HG02763 (cell line): Measurements from ENCODE around the gene ZBTB40.

Experiments used
- ATAC-seq: cut with Tn5 transposase; IDR thresholded peaks from one replicate; pipeline ENCODE4 v1.9.1; 2021; ENCODE audit warnings: mild to moderate bottlenecking, moderate library complexity; ENCODE audit not compliant: unreplicated experiment

The ZBTB40 gene

GRCh38 chr1:22451702-22452480 is at the start of gene ZBTB40:
Gene ZBTB40, plus strand, starts transcription at chr1:22451851. Its CDS starts 38,098 bp downstream, at chr1:22489949.
- ATAC-seq, result peak; percentile 75

GRCh38 chr1:22402356-22403053 is 49.1 kb upstream of the ZBTB40 start:
- ATAC-seq, result no peak

- no peak for ATAC-seq
These were observed 47.2 kb upstream of the ZBTB40 start for GRCh38 chr1:22404486-22404885.

- ATAC-seq, result no peak
These were observed 44.7 kb upstream of the ZBTB40 start for GRCh38 chr1:22406722-22407495.

GRCh38 chr1:22408230-22408629 is 43.4 kb upstream of the ZBTB40 start:
- no peak for ATAC-seq

DNA sequence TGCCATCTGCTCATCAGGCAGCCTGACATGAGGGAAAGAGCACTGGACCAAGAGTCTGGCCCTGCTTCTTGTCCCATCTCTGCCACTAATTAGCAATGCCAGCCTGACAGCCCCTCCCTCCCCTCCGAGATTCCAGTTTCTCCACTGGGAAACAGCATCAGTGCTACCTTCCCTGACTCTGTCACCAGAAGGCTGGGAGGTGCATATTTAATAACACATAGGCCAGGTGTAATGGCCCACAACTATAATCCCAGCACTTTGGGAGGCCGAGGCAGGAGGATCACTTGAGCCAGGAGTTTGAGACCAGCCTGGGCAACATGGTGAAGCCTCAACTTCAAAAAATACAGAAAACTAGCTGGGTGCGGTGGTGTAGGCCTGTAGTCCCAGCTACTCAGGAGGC is 41.2 kb upstream of the ZBTB40 start:
- ATAC-seq, result no peak

GRCh38 chr1:22410928-22411495 is 40.6 kb upstream of the ZBTB40 start:
- no peak for ATAC-seq

- ATAC-seq, result no peak
These were observed 40.1 kb upstream of the ZBTB40 start for GRCh38 chr1:22411589-22411988.

DNA sequence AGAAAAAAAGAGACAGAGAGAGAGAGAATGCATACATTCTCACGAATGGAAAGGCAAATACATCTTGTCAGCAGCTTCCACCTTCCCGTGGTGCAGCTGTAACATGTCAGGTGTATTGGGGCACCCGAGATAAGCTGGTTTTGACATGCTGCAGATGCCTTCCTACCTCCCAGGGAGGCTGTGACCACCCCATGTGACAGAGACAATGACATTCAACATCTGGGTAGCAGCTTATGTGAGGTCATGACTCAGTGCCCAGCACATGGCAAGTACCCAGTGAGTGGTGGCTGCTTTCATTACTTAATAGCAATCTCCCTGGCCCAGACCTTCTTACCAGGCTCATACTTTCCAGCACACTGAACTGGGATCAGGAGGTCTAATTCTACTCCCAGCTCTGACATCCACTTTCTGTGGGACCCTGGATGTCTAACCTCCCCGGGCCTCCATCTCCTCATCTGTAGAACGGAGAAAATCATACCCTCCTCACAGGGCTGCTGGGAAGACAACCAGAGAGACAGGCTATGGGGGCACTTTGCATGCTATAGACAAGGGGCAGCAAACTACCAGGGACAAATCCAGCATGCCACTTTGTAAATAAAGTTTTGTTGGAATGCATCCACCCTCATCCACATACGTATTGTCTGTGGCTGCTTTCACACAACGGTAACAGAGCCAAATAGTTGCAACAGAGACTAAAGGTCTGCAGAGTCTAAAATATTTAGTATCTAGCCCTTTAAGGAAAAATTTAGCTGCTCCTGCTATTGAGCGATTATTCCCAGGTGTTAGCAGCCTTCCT is 38.5 kb upstream of the ZBTB40 start:
- ATAC-seq, result no peak

GRCh38 chr1:22413799-22414198 is 37.9 kb upstream of the ZBTB40 start:
- no peak for ATAC-seq

GRCh38 chr1:22414244-22414751 is 37.4 kb upstream of the ZBTB40 start:
- no peak for ATAC-seq

- no peak for ATAC-seq
These were observed 36.2 kb upstream of the ZBTB40 start for GRCh38 chr1:22415489-22415888.

- no peak for ATAC-seq
These were observed 34.8 kb upstream of the ZBTB40 start for GRCh38 chr1:22416555-22417454.

GRCh38 chr1:22417466-22417865 is 34.2 kb upstream of the ZBTB40 start:
- ATAC-seq, result no peak

GRCh38 chr1:22418312-22418711 is 33.3 kb upstream of the ZBTB40 start:
- ATAC-seq, result no peak

GRCh38 chr1:22418933-22419382 is 32.7 kb upstream of the ZBTB40 start:
- no peak for ATAC-seq

DNA sequence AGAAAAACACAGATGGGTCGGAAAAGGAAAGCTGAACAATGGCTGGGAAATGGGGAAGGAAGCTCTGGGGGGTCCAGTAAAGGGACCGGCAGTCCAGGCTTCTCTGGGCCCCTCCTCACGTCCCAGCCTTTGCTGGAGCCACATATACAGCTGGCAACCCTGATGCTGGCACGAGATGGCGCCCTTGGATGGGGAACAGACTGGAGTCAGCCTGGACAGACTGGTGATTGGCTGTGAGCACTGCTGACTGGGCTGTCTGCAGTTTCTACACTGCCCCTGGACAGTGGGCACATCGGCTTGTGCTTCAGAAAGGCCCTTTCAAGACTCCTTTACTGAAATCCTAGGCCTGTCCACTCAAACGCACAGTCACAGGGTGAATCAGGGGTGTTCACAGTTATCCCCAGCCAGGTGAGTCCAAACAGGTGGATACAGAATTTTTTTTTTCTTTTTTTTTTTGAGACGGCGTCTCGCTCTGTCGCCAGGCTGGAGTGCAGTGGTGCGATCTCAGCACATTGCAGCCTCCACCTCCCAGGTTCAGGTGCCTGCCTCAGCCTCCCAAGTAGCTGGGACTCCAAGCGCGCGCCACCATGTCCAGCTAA is 31.1 kb upstream of the ZBTB40 start:
- no peak for ATAC-seq

DNA sequence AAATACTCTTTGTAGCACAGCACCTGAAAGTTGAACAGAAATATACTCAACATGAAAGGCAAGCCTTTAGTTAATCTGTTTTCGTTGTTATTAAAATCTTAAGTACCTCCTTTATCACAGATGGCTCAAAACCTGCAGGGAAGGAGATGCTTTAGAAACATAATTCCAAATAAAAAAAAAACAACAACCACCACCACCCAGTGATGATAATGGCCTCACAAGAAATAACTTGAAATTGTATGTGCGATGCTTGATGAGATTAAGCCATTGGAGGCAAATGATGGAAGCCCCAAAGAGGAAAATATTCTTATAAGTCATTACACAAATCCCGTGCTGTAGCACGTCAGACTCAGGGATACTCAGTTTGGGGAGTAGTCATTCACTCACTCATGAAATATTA is 24.9 kb upstream of the ZBTB40 start:
- no peak for ATAC-seq

DNA sequence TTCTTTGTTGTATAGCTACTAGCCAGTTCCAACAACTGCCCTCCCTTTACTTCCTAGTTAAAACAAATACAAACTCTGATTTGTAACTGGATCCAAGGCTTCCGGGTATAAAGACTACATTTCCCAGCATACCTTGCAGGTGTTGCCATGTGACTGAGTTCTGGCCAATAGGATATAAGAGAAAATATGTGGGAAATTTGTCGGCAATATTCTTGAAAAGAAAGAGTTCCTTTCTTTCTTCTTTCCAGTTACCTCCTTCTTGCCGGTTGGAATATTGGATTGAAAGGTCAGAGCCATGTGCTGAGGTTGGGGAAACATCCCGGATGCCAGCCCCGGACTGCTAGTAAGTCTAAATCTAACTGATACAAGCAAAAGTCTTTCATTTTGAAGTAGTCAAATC is 23.0 kb upstream of the ZBTB40 start:
- no peak for ATAC-seq
